Stimulated activated naive CD8-positive, alpha-beta T cell treated with anti-CD3 and anti-CD28 coated beads, Interleukin-15, amount 100 ng/mL, for 72 hours (primary cell): ENCODE measurements around the gene TMEM273.

Source experiments
- ATAC-seq: fragments of 150-1000 bp; cut with Tn5 transposase; 2 replicates; pipeline ENCODE4 v1.10.0; 2021; ENCODE audit warnings: mild to moderate bottlenecking, moderate library complexity
- DNase-seq, 2 donors: peaks; one replicate each; pipeline ENCODE4 v3.0.0; 2021 to 2022
- H3K27ac Mint-ChIP-seq, 2 donors: one replicate each; pipeline ENCODE4 v1.8.0; 2022; ENCODE audit warnings: mild to moderate bottlenecking in 2 of 2, mixed read lengths in 2 of 2, moderate library complexity in 2 of 2
- H3K27me3 Mint-ChIP-seq: one replicate; pipeline ENCODE4 v1.8.0; 2022; ENCODE audit warnings: mixed read lengths
- H3K4me1 Mint-ChIP-seq: one replicate; pipeline ENCODE4 v1.8.0; 2022; ENCODE audit warnings: mild to moderate bottlenecking, mixed read lengths
- H3K4me3 Mint-ChIP-seq, 2 donors: one replicate each; pipeline ENCODE4 v1.8.0; 2022; ENCODE audit warnings: mild to moderate bottlenecking in 2 of 2, mixed read lengths in 2 of 2, moderate library complexity in 1 of 2
- H3K9me3 Mint-ChIP-seq, 2 donors: one replicate each; pipeline ENCODE4 v1.8.0; 2022; ENCODE audit warnings: mixed read lengths in 2 of 2

TMEM273 gene

DNA sequence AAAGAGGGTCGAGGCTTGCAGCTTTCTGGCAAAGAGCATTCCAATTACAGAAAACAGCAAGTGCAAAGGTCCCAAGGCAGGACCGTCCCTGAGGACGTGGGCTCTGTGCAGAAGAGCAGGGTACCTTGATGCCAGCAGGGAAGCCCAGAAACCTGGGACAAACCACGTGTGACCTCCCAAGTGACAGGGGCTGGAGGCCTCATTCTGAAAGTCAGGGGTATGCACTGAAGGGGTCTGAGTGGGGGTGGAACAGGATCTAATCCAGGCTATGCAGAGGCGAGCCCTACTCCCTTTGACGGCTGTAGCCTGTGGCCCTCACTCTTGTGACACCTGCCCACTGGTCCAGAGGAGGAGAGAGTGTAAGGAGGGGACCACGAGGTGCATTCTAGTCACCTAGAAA is 22.9 kb downstream of the TMEM273 start:
- Mint-ChIP-seq H3K4me3 (no peak overlapping the region), H3K9me3 (no peaks in the 10 kb centered on the region), H3K27ac (peak overlapping the region in 1 of 2 donors; percentile 7), H3K4me1 (peaks cover 8% of the 10 kb centered on the region), H3K27me3 (peaks cover 22% of the 10 kb centered on the region)
- ATAC-seq (no peak), DNase-seq (no peak)

DNA sequence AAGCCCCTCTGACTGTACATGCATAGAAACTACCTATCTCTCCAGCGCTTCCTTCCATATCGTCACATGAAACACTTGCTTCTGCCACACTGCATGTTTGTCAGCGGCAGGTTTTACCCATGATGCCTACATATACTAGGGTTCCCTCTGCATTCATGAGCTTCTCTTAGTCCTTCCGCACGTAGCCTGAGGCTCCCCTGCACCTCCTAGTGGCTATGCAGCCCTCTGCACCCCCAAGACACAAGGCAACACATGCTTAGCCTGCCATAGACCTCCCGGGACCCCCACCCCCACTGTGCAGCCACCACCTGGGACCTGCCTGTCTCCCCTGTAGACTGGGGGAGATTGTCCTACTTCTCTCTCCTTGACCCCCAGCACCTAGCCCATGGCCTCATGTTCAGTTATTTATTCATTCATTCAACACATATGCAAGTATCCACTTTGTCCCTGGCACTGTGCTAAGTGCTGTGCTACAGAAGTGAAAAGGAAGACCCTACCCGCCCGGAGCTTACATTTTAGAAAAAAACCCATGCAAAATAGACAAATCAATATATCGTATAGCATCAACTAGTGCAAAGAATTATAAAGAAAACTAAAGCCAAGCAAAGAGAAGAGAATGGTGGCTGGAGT is 23.5 kb downstream of the TMEM273 start:
- Mint-ChIP-seq H3K4me3 (no peak overlapping the region), H3K9me3 (no peaks in the 10 kb centered on the region), H3K4me1 (peaks cover 8% of the 10 kb centered on the region), H3K27me3 (peaks cover 22% of the 10 kb centered on the region), H3K27ac (peak overlapping the region in 1 of 2 donors; percentile 7)
- DNase-seq (peak; percentile 32 to 54), ATAC-seq (peak; percentile 78)

DNA sequence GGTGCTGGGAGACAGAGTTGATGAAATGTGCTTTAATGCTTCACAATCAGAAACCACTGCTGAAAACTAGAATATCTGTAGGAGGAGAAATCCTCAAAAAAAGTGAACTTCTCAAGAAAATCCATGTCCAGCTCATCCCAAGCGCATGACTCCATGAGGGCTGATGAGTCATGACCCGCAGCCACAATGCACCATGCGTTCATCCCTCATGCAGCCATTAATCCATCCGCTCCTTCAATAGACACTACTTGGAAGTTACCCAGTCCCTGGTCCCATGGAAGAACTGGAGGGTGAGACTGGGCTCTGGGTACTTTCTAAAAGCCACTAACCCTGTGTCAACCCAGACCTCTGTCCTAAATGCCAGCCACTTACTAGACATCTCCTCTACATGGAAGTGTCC is 24.4 kb downstream of the TMEM273 start:
- H3K27ac Mint-ChIP-seq: no peak overlapping the region
- H3K9me3 Mint-ChIP-seq: no peaks in the 10 kb centered on the region
- no peak for ATAC-seq
- DNase-seq: no peak
- H3K4me3 Mint-ChIP-seq: no peak overlapping the region
- H3K4me1 Mint-ChIP-seq: peaks cover 8% of the 10 kb centered on the region
- H3K27me3 Mint-ChIP-seq: peaks cover 22% of the 10 kb centered on the region

DNA sequence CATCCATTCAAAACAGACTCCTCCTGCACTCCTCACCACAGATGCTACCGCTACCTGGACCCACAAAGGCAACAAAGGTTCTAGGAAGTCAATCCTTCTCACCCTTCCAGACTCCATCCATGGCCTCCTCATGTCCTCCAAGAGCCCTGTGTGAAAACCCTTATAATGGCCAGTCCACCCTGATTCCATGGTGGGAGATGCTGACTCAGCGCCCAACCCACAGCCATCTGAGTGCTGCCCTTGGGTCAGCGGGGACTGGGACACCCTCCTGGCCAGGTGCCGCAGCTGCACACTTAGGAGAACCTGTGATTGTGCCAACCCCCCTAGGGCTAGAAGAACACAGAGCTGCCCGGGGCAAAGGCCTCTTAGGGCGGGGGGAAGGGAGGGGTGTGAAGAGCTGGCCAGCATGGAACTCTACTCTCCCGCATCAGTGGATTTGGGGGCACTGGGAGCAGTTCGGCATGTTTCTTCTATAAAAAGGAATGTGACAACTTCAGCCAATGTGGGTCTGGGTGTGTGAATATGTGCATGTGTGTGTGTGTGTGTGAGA is 25.4 kb downstream of the TMEM273 start:
- Mint-ChIP-seq H3K4me3 (no peak overlapping the region), H3K27ac (peak overlapping the region in 1 of 2 donors; percentile 86), H3K4me1 (peaks cover 8% of the 10 kb centered on the region), H3K27me3 (peaks cover 22% of the 10 kb centered on the region), H3K9me3 (no peaks in the 10 kb centered on the region)
- DNase-seq (no peak), ATAC-seq (no peak)

DNA sequence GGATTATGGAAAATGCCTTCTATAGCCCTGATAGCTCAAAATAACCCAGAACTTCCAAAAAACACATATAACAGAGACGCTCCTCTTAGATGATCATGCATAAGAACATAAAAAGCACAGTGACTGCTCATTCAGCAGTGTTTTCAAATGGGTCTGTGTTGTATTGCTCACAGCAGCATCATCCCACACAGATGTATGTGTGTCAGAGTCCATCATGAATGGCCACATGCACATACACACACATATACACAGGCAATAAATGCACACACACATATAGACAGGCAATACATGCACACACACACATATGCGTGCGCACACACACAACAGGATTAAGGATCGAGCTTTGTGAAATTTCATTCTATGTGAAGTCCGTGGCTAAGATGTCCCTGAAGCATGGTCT is 26.1 kb downstream of the TMEM273 start:
- peaks cover 10% of the 10 kb centered on the region for H3K4me1 Mint-ChIP-seq
- peaks cover 27% of the 10 kb centered on the region for H3K27me3 Mint-ChIP-seq
- ATAC-seq (no peak), DNase-seq (no peak)
- H3K9me3 Mint-ChIP-seq: no peaks in the 10 kb centered on the region
- H3K4me3 Mint-ChIP-seq: no peak overlapping the region
- no peak overlapping the region for H3K27ac Mint-ChIP-seq

DNA sequence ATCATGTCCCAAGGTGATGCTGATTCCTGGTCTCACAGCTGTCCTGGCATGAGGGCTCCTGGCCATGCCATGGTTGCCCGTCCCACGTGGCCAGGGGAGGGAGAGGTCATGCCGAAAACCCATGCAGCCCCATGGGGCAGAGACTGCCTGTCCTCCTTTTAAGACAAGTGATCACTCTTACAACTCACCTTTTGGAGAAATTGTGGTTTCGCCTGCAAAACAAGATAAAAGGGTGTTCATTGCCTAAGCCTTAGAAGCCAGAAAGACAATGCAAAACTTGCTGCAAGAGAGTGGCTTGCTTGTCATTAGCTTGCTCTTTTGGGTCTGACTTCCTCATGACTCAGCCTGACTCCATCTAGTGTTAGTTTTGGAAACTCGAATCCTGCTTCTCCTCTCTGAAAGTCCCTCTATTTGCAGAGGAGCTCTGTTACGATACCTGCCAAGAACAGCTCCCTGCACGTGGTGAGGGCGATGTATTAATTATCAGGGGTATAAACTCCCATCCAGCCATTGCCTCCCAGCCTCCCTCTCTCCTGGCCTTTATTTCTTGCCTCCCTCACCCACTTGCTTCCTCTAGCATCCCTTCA is 26.7 kb downstream of the TMEM273 start:
- peaks cover 33% of the 10 kb centered on the region for H3K27me3 Mint-ChIP-seq
- H3K4me1 Mint-ChIP-seq: peaks cover 16% of the 10 kb centered on the region
- H3K9me3 Mint-ChIP-seq: no peaks in the 10 kb centered on the region
- no peak overlapping the region for H3K27ac Mint-ChIP-seq
- no peak overlapping the region for H3K4me3 Mint-ChIP-seq
- no peak for DNase-seq
- no peak for ATAC-seq

DNA sequence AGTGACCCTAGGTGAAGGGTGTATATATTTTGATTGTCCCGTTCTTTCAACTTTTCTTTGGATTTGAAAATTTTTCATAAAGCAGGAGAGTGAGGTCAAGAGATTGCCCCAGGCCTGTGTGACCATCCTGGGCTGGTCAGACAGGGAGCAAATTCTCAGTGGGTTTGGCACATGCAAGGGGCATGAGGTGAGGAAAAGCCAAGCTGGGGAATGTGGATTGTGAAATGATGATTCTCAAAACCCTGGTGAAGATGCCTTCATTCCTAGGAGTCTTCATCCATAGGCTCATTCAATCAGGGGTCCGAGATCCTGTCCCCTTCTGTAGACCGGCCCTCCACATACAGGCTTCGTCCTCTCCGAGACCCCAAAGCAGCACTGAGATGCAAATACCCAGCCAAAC is 27.4 kb downstream of the TMEM273 start:
- no peak overlapping the region for H3K4me3 Mint-ChIP-seq
- no peak for ATAC-seq
- peaks cover 40% of the 10 kb centered on the region for H3K27me3 Mint-ChIP-seq
- H3K4me1 Mint-ChIP-seq: peaks cover 17% of the 10 kb centered on the region
- no peak for DNase-seq
- no peaks in the 10 kb centered on the region for H3K9me3 Mint-ChIP-seq
- no peak overlapping the region for H3K27ac Mint-ChIP-seq

DNA sequence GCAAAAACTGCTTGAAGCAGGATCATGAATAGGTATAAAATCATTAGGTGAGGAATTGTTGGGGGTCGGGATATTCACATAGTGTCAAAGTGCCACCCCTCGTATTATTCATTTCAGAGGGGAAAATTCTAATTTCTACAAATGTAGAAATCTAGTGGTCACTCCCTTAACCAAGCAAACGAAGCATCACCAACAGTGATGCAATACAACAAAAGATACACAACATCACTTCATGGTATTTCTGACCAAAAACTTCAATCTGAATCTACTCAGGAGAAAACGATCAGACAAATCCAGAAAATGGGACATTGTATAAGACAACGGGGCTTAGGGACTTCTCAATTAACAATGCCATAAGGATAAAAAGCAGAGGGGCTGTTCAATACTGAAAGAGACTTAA is 28.1 kb downstream of the TMEM273 start:
- Mint-ChIP-seq H3K4me3 (no peak overlapping the region), H3K27ac (no peak overlapping the region), H3K9me3 (no peaks in the 10 kb centered on the region), H3K4me1 (peaks cover 17% of the 10 kb centered on the region), H3K27me3 (peaks cover 40% of the 10 kb centered on the region)
- no peak for DNase-seq
- ATAC-seq: no peak

DNA sequence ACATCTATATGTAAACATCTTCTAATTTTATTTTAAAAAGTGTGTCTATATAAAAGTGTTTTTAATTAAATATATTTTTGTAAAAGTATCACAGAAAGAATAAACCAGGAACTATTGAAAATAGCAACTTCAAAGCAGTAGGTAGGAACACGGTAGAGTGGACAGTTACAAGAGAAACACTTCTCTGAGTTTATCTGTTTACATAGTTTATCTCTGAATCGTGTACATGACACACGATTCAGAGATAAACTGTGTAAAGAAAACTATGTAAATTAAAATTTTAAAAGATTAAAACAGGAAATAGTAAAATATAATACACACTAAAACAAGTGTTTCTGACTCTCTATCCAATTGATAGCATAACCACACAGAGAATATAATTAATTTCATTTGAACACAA is 29.3 kb downstream of the TMEM273 start:
- Mint-ChIP-seq H3K27me3 (peaks cover 29% of the 10 kb centered on the region), H3K4me1 (peaks cover 9% of the 10 kb centered on the region), H3K4me3 (no peak overlapping the region), H3K27ac (no peak overlapping the region), H3K9me3 (no peaks in the 10 kb centered on the region)
- ATAC-seq (no peak), DNase-seq (no peak)

DNA sequence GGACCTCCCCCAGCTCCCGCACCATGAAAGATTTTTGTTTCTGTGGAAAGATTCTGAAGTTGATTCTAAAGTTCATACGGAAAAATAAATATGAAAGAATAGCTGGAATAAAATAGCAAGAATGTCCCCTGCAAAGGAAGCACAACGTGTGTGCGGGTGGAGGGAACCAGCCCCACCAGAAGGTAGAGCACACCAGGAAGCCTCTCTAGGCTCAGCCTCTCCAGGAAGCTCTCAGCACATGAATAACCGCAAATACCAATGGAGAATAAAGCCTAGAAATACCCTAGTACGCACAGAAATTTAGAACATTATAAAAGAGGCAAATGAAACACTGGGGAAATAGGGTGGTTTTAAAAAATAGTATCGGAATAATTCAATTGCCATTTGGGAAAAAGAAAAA is 29.8 kb downstream of the TMEM273 start:
- DNase-seq (no peak), ATAC-seq (no peak)
- peaks cover 30% of the 10 kb centered on the region for H3K27me3 Mint-ChIP-seq
- H3K4me1 Mint-ChIP-seq: peaks cover 9% of the 10 kb centered on the region
- no peaks in the 10 kb centered on the region for H3K9me3 Mint-ChIP-seq
- H3K27ac Mint-ChIP-seq: no peak overlapping the region
- H3K4me3 Mint-ChIP-seq: no peak overlapping the region

DNA sequence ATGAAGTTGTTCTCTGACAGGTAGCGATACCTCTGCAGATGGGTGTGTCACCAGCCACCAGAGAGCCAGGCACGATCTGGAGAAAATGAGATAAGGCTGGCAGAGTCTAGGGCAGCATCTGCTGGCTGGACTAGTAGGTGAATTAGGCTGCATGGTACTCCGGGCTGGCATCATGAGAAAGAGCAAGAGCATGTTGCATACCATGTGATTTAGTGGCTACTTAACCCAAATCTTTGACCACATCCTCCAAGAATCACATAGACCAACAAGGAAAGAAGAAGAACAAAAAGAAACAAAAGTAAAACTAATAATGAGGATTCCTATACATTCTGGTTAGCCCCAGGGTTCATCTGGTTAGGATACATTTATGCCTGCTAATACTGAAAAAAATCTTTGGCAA is 31.0 kb downstream of the TMEM273 start:
- peaks cover 9% of the 10 kb centered on the region for H3K4me1 Mint-ChIP-seq
- peak; percentile 52 for ATAC-seq

DNA sequence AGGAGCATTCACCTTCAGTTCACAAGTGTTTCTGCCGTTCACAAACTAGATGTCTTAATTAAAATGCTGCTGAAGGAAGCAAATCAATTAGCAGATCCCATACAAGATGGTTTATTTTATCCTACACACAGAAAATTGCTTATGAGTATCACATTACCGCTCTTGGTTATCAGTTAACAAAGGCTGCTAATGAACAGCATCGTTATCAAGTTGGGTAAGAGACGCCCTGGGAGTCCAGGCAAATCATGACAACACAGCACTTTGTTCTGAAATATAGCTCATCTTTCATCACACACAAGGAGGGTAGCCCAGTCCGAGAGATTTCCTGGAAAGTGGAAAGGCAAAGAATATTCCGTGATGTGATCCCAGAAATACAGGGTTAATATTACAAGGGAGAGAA is 33.5 kb downstream of the TMEM273 start:
- H3K27ac Mint-ChIP-seq: no peak overlapping the region
- no peaks in the 10 kb centered on the region for H3K9me3 Mint-ChIP-seq
- H3K4me3 Mint-ChIP-seq: no peak overlapping the region
- DNase-seq: no peak
- H3K4me1 Mint-ChIP-seq: peaks cover 9% of the 10 kb centered on the region
- ATAC-seq: no peak
- peaks cover 39% of the 10 kb centered on the region for H3K27me3 Mint-ChIP-seq

More for the DNA sequence above, 31.0 kb downstream of the TMEM273 start:
- peaks cover 38% of the 10 kb centered on the region for H3K27me3 Mint-ChIP-seq
- H3K9me3 Mint-ChIP-seq: no peaks in the 10 kb centered on the region
- H3K27ac Mint-ChIP-seq: peak overlapping the region in 1 of 2 donors; percentile 4
- H3K4me3 Mint-ChIP-seq: no peak overlapping the region
- no peak for DNase-seq

DNA sequence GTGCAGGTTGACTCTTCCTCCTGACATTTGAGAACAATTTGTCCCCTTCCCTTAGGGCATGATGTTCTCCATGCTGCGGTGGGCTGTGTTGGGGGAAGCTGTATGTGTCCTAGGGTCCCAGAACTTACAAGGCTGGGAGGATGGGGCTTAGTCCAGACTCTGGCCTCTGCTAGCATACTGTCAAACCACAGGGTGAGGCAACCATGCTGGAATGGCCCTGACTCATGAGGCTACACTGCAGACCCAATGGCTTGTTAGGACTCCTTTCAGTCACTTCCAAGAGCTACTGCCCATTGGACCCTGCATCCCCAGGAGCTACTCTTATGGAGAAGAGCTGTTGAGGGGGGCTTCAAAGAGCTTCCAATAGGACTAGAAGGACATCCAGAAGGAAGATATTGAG is 34.2 kb downstream of the TMEM273 start:
- H3K4me3 Mint-ChIP-seq: no peak overlapping the region
- peaks cover 9% of the 10 kb centered on the region for H3K4me1 Mint-ChIP-seq
- no peak for ATAC-seq
- no peak for DNase-seq
- H3K27ac Mint-ChIP-seq: peak overlapping the region in 1 of 2 donors; percentile 20
- no peaks in the 10 kb centered on the region for H3K9me3 Mint-ChIP-seq
- H3K27me3 Mint-ChIP-seq: peaks cover 41% of the 10 kb centered on the region

DNA sequence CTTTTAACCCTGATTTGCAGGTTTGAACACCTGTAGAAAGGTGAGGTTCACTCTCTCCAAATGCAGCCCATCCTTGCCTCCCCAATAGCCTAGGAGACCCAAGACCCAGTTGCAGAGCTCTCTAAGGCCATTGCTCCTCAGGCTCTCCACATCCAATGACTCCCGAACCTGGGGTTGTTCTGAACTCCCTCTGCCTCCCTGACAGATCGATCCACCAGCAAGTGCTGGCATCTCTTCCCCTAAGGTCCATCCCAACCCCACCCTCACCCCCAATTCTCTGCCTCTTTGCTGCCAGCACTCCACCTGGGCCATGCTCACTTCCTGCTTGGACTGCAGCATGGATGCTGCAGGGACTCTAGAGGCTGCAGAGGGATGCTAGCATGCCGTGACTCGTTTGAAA is 35.1 kb downstream of the TMEM273 start:
- peaks cover 9% of the 10 kb centered on the region for H3K4me1 Mint-ChIP-seq
- DNase-seq (no peak), ATAC-seq (no peak)
- peaks cover 41% of the 10 kb centered on the region for H3K27me3 Mint-ChIP-seq
- H3K27ac Mint-ChIP-seq: no peak overlapping the region
- H3K9me3 Mint-ChIP-seq: peaks cover 4 to 5% of the 10 kb centered on the region in 2 donors
- no peak overlapping the region for H3K4me3 Mint-ChIP-seq

DNA sequence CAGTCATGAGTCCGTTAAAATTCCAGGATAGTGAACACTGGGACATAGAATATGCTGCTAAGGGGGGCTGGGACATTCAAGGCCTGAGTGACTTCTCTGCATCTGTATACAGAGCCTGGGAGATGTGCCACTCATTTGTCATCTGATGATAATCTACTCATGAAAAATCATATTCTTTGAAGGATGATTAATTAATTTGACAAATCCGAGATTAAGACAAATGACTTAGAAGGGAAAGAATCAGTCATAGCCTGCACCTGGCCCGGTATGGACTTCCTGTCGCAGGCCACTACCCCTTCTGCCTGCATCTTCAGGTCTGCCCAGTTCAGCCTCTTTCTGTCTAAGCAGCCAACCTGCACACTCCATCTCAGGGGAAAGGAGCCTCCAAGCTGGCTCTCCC is 35.5 kb downstream of the TMEM273 start:
- ATAC-seq (no peak), DNase-seq (no peak)
- Mint-ChIP-seq H3K4me3 (no peak overlapping the region), H3K4me1 (peaks cover 9% of the 10 kb centered on the region), H3K27ac (no peak overlapping the region), H3K9me3 (peaks cover 6 to 10% of the 10 kb centered on the region in 2 donors), H3K27me3 (peaks cover 41% of the 10 kb centered on the region)

DNA sequence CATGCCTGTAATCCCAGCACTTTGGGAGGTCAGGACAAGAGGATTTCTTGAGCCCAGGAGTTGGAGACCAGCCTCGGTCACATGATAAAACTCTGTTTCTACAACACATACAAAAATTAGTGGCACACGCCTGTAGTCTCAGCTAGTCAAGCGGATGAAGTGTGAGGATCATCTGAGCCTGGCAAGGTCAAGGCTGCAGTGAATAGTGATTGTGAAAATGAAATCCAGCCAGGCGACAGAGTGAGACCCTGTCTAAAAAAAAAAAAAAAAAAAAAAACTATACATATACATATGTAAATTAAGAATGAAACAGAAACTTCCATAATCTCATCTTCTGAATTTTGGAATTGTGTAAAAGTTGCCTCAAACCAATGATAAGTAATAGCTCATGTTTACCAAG is 36.2 kb downstream of the TMEM273 start:
- peaks cover 7% of the 10 kb centered on the region for H3K4me1 Mint-ChIP-seq
- no peak for ATAC-seq
- DNase-seq: no peak
- H3K27me3 Mint-ChIP-seq: peaks cover 36% of the 10 kb centered on the region
- H3K4me3 Mint-ChIP-seq: no peak overlapping the region
- no peak overlapping the region for H3K27ac Mint-ChIP-seq
- peaks cover 12 to 14% of the 10 kb centered on the region in 2 donors for H3K9me3 Mint-ChIP-seq
